H1 (cell line): ENCODE data around the gene REPIN1. TPM values are rescaled to one million over a fixed set of nuclear protein-coding genes. Genes with fewer than 3 reads are reported as not detected.
A peak's percentile ranks its signal among the peaks of the same experiment; 100 is the strongest.

ENCODE experiments used
- CTCF ChIA-PET: fragments of 300-600 bp; sonication (Branson Sonifier 250); formaldehyde crosslinking; loops from one replicate; lab custom pipeline; 2021; ENCODE audit not compliant: partially characterized antibody; lab: Charles Lee
- POLR2A ChIA-PET: fragments of 300-600 bp; sonication (Branson Sonifier 250); formaldehyde crosslinking; loops from one replicate; lab custom pipeline; 2021; ENCODE audit warnings: inconsistent platforms; ENCODE audit not compliant: partially characterized antibody; lab: Charles Lee
- DNase-seq, 2 experiments: peaks; one replicate each; pipeline versions ENCODE4 v3.0.0 to v3.0.0-alpha.2; 2010 to 2022; ENCODE audit warnings: low spot score in 2 of 2, low read depth in 1 of 2, mixed read lengths in 1 of 2
- FAIRE-seq: peaks from 2 replicates; lab custom pipeline; 2011; peaks lifted over from hg19 to GRCh38; lab: Jason Lieb, UNC
- H2AFZ ChIP-seq: 2 replicates; pipeline ENCODE4 v1.8.1; 2012; ENCODE audit warnings: low read length, inconsistent platforms
- H2AK5ac ChIP-seq: 2 replicates; pipeline ENCODE4 v1.6.1; 2013; ENCODE audit warnings: low read depth, low read length
- H2BK120ac ChIP-seq: replicated peaks from 2 replicates; pipeline ENCODE3; 2013; ENCODE audit warnings: low read depth, low read length, inconsistent platforms
- H2BK12ac ChIP-seq: 2 replicates; pipeline ENCODE4 v1.6.1; 2013; ENCODE audit warnings: low read depth, low read length
- H2BK15ac ChIP-seq: 2 replicates; pipeline ENCODE4 v1.6.1; 2013; ENCODE audit warnings: low read length
- H2BK20ac ChIP-seq: 2 replicates; pipeline ENCODE4 v1.6.1; 2013; ENCODE audit warnings: low read length
- H2BK5ac ChIP-seq: 2 replicates; pipeline ENCODE4 v1.6.1; 2013; ENCODE audit warnings: low read depth, low read length
- H3K14ac ChIP-seq: 2 replicates; pipeline ENCODE4 v1.6.1; 2013; ENCODE audit warnings: inconsistent platforms; ENCODE audit not compliant: insufficient read length
- H3K18ac ChIP-seq: 2 replicates; pipeline ENCODE4 v1.6.1; 2013; ENCODE audit warnings: low read length; ENCODE audit errors: extremely low read depth
- H3K23ac ChIP-seq: 2 replicates; pipeline ENCODE4 v1.6.1; 2013; ENCODE audit warnings: inconsistent platforms; ENCODE audit not compliant: insufficient read length
- H3K23me2 ChIP-seq: 2 replicates; pipeline ENCODE4 v1.6.1; 2013; ENCODE audit warnings: low read depth, low read length
- H3K27ac ChIP-seq: 2 replicates; pipeline ENCODE4 v1.6.1; 2011; ENCODE audit warnings: low read depth, low read length, inconsistent platforms
- H3K27me3 ChIP-seq, 4 experiments: replicated peaks in 1 of 4; 1 replicate in 1 of 4; 2 replicates in 3 of 4; pipeline versions ENCODE4 v1.6.1 to v1.8.1; 2011 to 2013; ENCODE audit warnings: low read length in 3 of 4, mild to moderate bottlenecking in 3 of 4, inconsistent platforms in 2 of 4, mixed read lengths in 2 of 4, moderate library complexity in 1 of 4; ENCODE audit not compliant: control insufficient read depth in 3 of 4, insufficient read depth in 3 of 4; ENCODE audit errors: extremely low read depth in 1 of 4
- H3K36me3 ChIP-seq, 4 experiments: 2 replicates each; pipeline versions ENCODE4 v1.6.1 to v1.8.1; 2011 to 2013; ENCODE audit warnings: mild to moderate bottlenecking in 4 of 4, low read length in 3 of 4, moderate library complexity in 2 of 4, control low read depth in 1 of 4, inconsistent platforms in 1 of 4; ENCODE audit not compliant: insufficient read depth in 4 of 4, control insufficient read depth in 2 of 4
- H3K4ac ChIP-seq: replicated peaks from 2 replicates; pipeline ENCODE3; 2013; ENCODE audit warnings: low read length, low read depth, mixed read lengths, inconsistent platforms; ENCODE audit not compliant: insufficient read length
- H3K4me1 ChIP-seq, 4 experiments: replicated peaks in 1 of 4; 1 replicate in 1 of 4; 2 replicates in 3 of 4; pipeline versions ENCODE4 v1.6.1 to v1.8.1; 2011 to 2013; ENCODE audit warnings: low read length in 3 of 4, inconsistent platforms in 2 of 4, mixed read lengths in 1 of 4; ENCODE audit not compliant: insufficient read depth in 4 of 4, control insufficient read depth in 3 of 4
- H3K4me2 ChIP-seq, 2 experiments: 2 replicates each; pipeline versions ENCODE4 v1.6.1 to v1.8.1; 2011 to 2013; ENCODE audit warnings: low read depth in 2 of 2, low read length in 2 of 2, control low read depth in 1 of 2, inconsistent platforms in 1 of 2, mild to moderate bottlenecking in 1 of 2; ENCODE audit not compliant: insufficient read depth in 1 of 2
- H3K4me3 ChIP-seq, 4 experiments: fragments of 200-600, 300-600 bp in 1 of 4; sonication (generic), shearing (Covaris generic), sonication (Bioruptor Twin) in 1 of 4; 2 replicates each; pipeline versions ENCODE4 v1.5.1 to v1.8.1; 2011 to 2016; ENCODE audit warnings: low read length in 4 of 4, low read depth in 3 of 4, control low read depth in 2 of 4, inconsistent platforms in 2 of 4, mild to moderate bottlenecking in 2 of 4, mixed read lengths in 1 of 4, moderate library complexity in 1 of 4; ENCODE audit not compliant: insufficient read depth in 2 of 4; ENCODE audit errors: extremely low read depth in 1 of 4
- H3K56ac ChIP-seq: replicated peaks from 2 replicates; pipeline ENCODE3; 2013; ENCODE audit warnings: low read depth, mild to moderate bottlenecking, mixed read lengths, low read length, inconsistent platforms; ENCODE audit not compliant: insufficient read length
- H3K79me1 ChIP-seq: 2 replicates; pipeline ENCODE4 v1.6.1; 2013; ENCODE audit warnings: low read depth, low read length, control low read depth
- H3K79me2 ChIP-seq, 2 experiments: 2 replicates each; pipeline versions ENCODE4 v1.6.1 to v1.8.1; 2012 to 2013; ENCODE audit warnings: low read length in 2 of 2, mild to moderate bottlenecking in 2 of 2, inconsistent platforms in 1 of 2; ENCODE audit not compliant: insufficient read depth in 2 of 2, control insufficient read depth in 1 of 2
- H3K9ac ChIP-seq, 4 experiments: replicated peaks in 1 of 4; 1 replicate in 1 of 4; 2 replicates in 3 of 4; pipeline versions ENCODE4 v1.6.1 to v1.8.1; 2011 to 2013; ENCODE audit warnings: low read depth in 3 of 4, low read length in 3 of 4, control low read depth in 2 of 4, mild to moderate bottlenecking in 2 of 4, moderate library complexity in 2 of 4, inconsistent platforms in 1 of 4; ENCODE audit errors: extremely low read depth in 1 of 4
- H3K9me3 ChIP-seq, 2 experiments: 2 replicates each; pipeline versions ENCODE4 v1.6.1 to v1.8.1; 2012 to 2013; ENCODE audit warnings: mild to moderate bottlenecking in 2 of 2, moderate library complexity in 2 of 2, control low read depth in 1 of 2, inconsistent platforms in 1 of 2, low read depth in 1 of 2, low read length in 1 of 2, mixed read lengths in 1 of 2; ENCODE audit not compliant: insufficient read depth in 2 of 2
- H4K20me1 ChIP-seq, 2 experiments: replicated peaks in 1 of 2; 2 replicates each; pipeline versions ENCODE3 to v1.8.1; 2011 to 2013; ENCODE audit warnings: inconsistent platforms in 2 of 2, low read length in 2 of 2, mild to moderate bottlenecking in 1 of 2; ENCODE audit not compliant: insufficient read depth in 2 of 2, control insufficient read depth in 1 of 2
- H4K5ac ChIP-seq: 2 replicates; pipeline ENCODE4 v1.6.1; 2013; ENCODE audit warnings: low read length, low read depth, mixed read lengths, inconsistent platforms; ENCODE audit not compliant: insufficient read length
- H4K8ac ChIP-seq: 2 replicates; pipeline ENCODE4 v1.8.0; 2013; ENCODE audit warnings: mild to moderate bottlenecking, moderate library complexity, low read length, inconsistent platforms; ENCODE audit not compliant: insufficient read depth; ENCODE audit errors: extremely low read depth
- H4K91ac ChIP-seq: replicated peaks from 2 replicates; pipeline ENCODE3; 2013; ENCODE audit warnings: low read length, mixed read lengths, inconsistent platforms; ENCODE audit not compliant: insufficient read length
- BRCA1 ChIP-seq: IDR thresholded peaks from 2 replicates; pipeline ENCODE4 v1.6.1; 2012; ENCODE audit warnings: low read depth, low read length, improper control_type of control experiment
- GTF2F1 ChIP-seq: IDR thresholded peaks from 2 replicates; pipeline ENCODE4 v1.6.1; 2012; ENCODE audit warnings: low read depth, low read length, improper control_type of control experiment, borderline replicate concordance
- WGBS, 2 experiments: shearing (Covaris generic) in 1 of 2; methylation state at CpG; one replicate each; pipeline versions ENCODE4 v1.1.6 to v1.1.7; 2013 to 2015; ENCODE audit warnings: low lambda C conversion rate in 2 of 2, mixed read lengths in 2 of 2, inconsistent platforms in 1 of 2, low coverage in 1 of 2, missing lambda C conversion rate in 1 of 2; ENCODE audit not compliant: insufficient replicate concordance in 2 of 2, insufficient coverage in 1 of 2, insufficient read length in 1 of 2; ENCODE audit errors: extremely low coverage in 1 of 2, missing lambda C conversion rate in 1 of 2; 5-methylcytosine and 5-hydroxymethylcytosine counted together
- polyA plus RNA-seq, 7 experiments: library from polyadenylated mRNA; depleted of rRNA in 3 of 7; stranded (reverse) in 5 of 7; unstranded in 2 of 7; fragments of >200 nt in 5 of 7; fragments of 200-250 nt in 2 of 7; gene quantifications; 1 replicate in 5 of 7; 2 replicates in 1 of 7; 4 replicates in 1 of 7; pipeline versions ENCODE4 v1.2.1 to v1.2.3, GENCODE V29; 2011 to 2013; ENCODE audit warnings: missing spikeins in 2 of 7, mixed read lengths in 2 of 7
- total RNA-seq: library from RNA; stranded (reverse); fragmentation: NEBNext Ultra II Directional; extraction: Animal tissue kit (Norgen Biotek cat#: 25700); gene quantifications from 2 replicates; pipeline ENCODE4 v1.2.1, GENCODE V29; 2021

REPIN1 gene
- total and polyA plus RNA-seq, 2 of the 8 experiments (the other 6 are each of a cell fraction or from before 2014, with no cell fraction given): 98.6 to 125 TPM

- H4K20me1 ChIP-seq: no peaks in the 10 kb centered on the region
- peak in 1 of 2 experiments; percentile 39 for DNase-seq
- no peak overlapping the region for H3K18ac ChIP-seq
- peaks cover 0 to 3% (median 0%) of the 10 kb centered on the region in 4 experiments; a peak in 2 of 7 replicates for H3K4me1 ChIP-seq
- no peak overlapping the region for H3K27ac ChIP-seq
- H4K8ac ChIP-seq: no peak overlapping the region
- TF ChIP-seq BRCA1: no peak
- no peak for TF ChIP-seq GTF2F1
- TF ChIP-seq, all 59 proteins: peak for 0
- Histone ChIP-seq H3K27me3 (no peaks in the 10 kb centered on the region), H3K23me2 (no peaks in the 10 kb centered on the region), H2BK15ac (no peak overlapping the region), H4K5ac (no peak overlapping the region), H2BK120ac (peak overlapping the region; percentile 39), H3K56ac (no peak overlapping the region), H3K4me2 (no peak overlapping the region), H3K79me2 (no peaks in the 10 kb centered on the region), H2BK5ac (no peak overlapping the region), H3K4me3 (no peak overlapping the region), H3K36me3 (peaks cover 0 to under 1% (median 0%) of the 10 kb centered on the region in 4 experiments; a peak in 1 of 8 replicates), H2BK20ac (no peak overlapping the region), H3K79me1 (no peaks in the 10 kb centered on the region), H4K91ac (peak overlapping the region; percentile 64), H2AFZ (no peak overlapping the region), H3K9me3 (no peaks in the 10 kb centered on the region), H3K9ac (no peak overlapping the region), H3K23ac (no peak overlapping the region), H2AK5ac (no peak overlapping the region), H3K14ac (no peak overlapping the region), H3K4ac (no peak overlapping the region), H2BK12ac (no peak overlapping the region)
- FAIRE-seq: no peak
- ChIA-PET POLR2A (interaction anchor here (0.7 to 2.9 kb wide), 7 partner anchors 9 to 77 kb away, joined by 3 to 12 read pairs (median 4); partner anchors contain the start of gene REPIN1), CTCF (interaction anchor here (0.6 to 2.2 kb wide), 13 partner anchors 11 to 127 kb away, joined by 3 to 6 read pairs (median 4); partner anchors contain the start of gene RARRES2)
- WGBS, 2 experiments: 91% methylated on average over 10 of the region's 10 CpGs; no CpG with 5 or more reads in 1 of the 2 experiments
Measured at GRCh38 chr7:150417239-150417638, 48.6 kb downstream of the REPIN1 start.
